ENCODE data around the gene USP40. TPM values are rescaled to one million over a fixed set of nuclear protein-coding genes. Genes with fewer than 3 reads are reported as not detected.
"Not testable (repeated sequence)": the region's sequence is repeated elsewhere in the genome, so short reads cannot be mapped to it uniquely, and the experiment has no call there.

USP40 gene
- total and polyA plus RNA-seq, 9 of the 15 experiments (the other 6 are each of a cell fraction or from before 2014, with no cell fraction given) = 5.5 to 15.0 (median 9.3) TPM

- TF ChIP-seq MGA (IDR thresholded peaks at IDR 0.05) (peak; percentile 57), PHF8 (IDR thresholded peaks at IDR 0.05; ENCODE audit: borderline replicate concordance, low read length) (peak; percentile 24; the same call in 1 of the 2 replicates), ESRRA (IDR thresholded peaks at IDR 0.05; ENCODE audit: borderline replicate concordance, low read depth) (peak; percentile 79), ATF1 (tag; IDR thresholded peaks at IDR 0.05) (0 out of 2 replicates have a peak, but pooled peaks have one; percentile 8), TAF9B (IDR thresholded peaks at IDR 0.05; ENCODE audit: partially characterized antibody) (peak; percentile 39), TFAP4 (CRISPR knock-in tag; IDR thresholded peaks at IDR 0.05; ENCODE audit: borderline replicate concordance) (0 out of 2 replicates have a peak, but pooled peaks have one; percentile 13), YY1 (IDR thresholded peaks at IDR 0.05; ENCODE audit: borderline replicate concordance in 1 of 3, control insufficient read depth in 1 of 3, extremely low read depth in 1 of 3, insufficient read depth in 3 of 3, insufficient read length in 1 of 3, insufficient replicate concordance in 2 of 3, low read depth in 1 of 3, low read length in 2 of 3) (peak in 1 of 3 experiments; percentile 80), RAD21 (CRISPR knock-in tag; conservative IDR thresholded peaks at IDR 0.05 in 1 of 2, IDR thresholded peaks at IDR 0.05 in 1 of 2) (peak; percentile 42 to 49), NR2C2 (tag; IDR thresholded peaks at IDR 0.05) (0 out of 2 replicates have a peak, but pooled peaks have one; percentile 22), FOXK2 (conservative IDR thresholded peaks at IDR 0.05 in 1 of 2, IDR thresholded peaks at IDR 0.05 in 1 of 2; ENCODE audit: low read depth in 2 of 2) (peak; percentile 52 to 67; a peak in 3 of 4 replicates)
- not testable (repeated sequence) for TF ChIP-seq ATF1, NR2C2 (CRISPR knock-in tag; IDR thresholded peaks at IDR 0.05)
These were observed 16.8 kb upstream of the USP40 start (continued) for GRCh38 chr2:233583217-233583965.
